Mesenchymal stem cell (in vitro differentiated cells and primary cell): ENCODE data around the gene MAB21L2.

Source experiments
- DNase-seq: peaks from one replicate; pipeline ENCODE4 v3.0.0-alpha.2; 2013
- H2AFZ ChIP-seq: one replicate; pipeline ENCODE4 v1.6.1; 2013; ENCODE audit warnings: low read depth, mild to moderate bottlenecking, control low read depth, inconsistent platforms, low read length, moderate library complexity
- H2AK5ac ChIP-seq: 2 replicates; pipeline ENCODE4 v1.6.1; 2013; ENCODE audit warnings: low read length, moderate library complexity, mild to moderate bottlenecking, inconsistent platforms; ENCODE audit not compliant: severe bottlenecking
- H2BK120ac ChIP-seq: one replicate; pipeline ENCODE4 v1.6.1; 2013; ENCODE audit warnings: low read depth, mild to moderate bottlenecking, inconsistent platforms, low read length, moderate library complexity
- H2BK12ac ChIP-seq, 2 experiments: one replicate each; pipeline ENCODE4 v1.6.1; 2013; ENCODE audit warnings: inconsistent platforms in 2 of 2, low read length in 2 of 2, mild to moderate bottlenecking in 2 of 2, moderate library complexity in 2 of 2, control low read depth in 1 of 2
- H2BK15ac ChIP-seq: one replicate; pipeline ENCODE4 v1.6.1; 2013; ENCODE audit warnings: mild to moderate bottlenecking, low read depth, inconsistent platforms; ENCODE audit not compliant: poor library complexity, severe bottlenecking
- H2BK5ac ChIP-seq: 2 replicates; pipeline ENCODE4 v1.6.1; 2013; ENCODE audit warnings: low read depth, mild to moderate bottlenecking, low read length, control low read depth, inconsistent platforms; ENCODE audit not compliant: poor library complexity, severe bottlenecking
- H3K14ac ChIP-seq, 2 experiments: one replicate each; pipeline ENCODE4 v1.6.1; 2013; ENCODE audit warnings: inconsistent platforms in 2 of 2, low read length in 2 of 2, control low read depth in 1 of 2, mild to moderate bottlenecking in 1 of 2, moderate library complexity in 1 of 2
- H3K18ac ChIP-seq, 2 experiments: one replicate each; pipeline ENCODE4 v1.6.1; 2013; ENCODE audit warnings: inconsistent platforms in 2 of 2, low read length in 2 of 2, control low read depth in 1 of 2, low read depth in 1 of 2, mild to moderate bottlenecking in 1 of 2
- H3K23ac ChIP-seq, 2 experiments: one replicate each; pipeline ENCODE4 v1.6.1; 2013; ENCODE audit warnings: inconsistent platforms in 2 of 2, low read length in 2 of 2, mild to moderate bottlenecking in 2 of 2, moderate library complexity in 2 of 2, control low read depth in 1 of 2
- H3K27ac ChIP-seq: 2 replicates; pipeline ENCODE4 v1.5.1; 2013; ENCODE audit warnings: mild to moderate bottlenecking, moderate library complexity, low read length, control low read depth, inconsistent platforms; ENCODE audit not compliant: poor library complexity, severe bottlenecking
- H3K27me3 ChIP-seq, 2 experiments: 2 replicates each; pipeline versions ENCODE4 v1.6.1 to v1.7.0; 2013; ENCODE audit warnings: low read length in 2 of 2, mild to moderate bottlenecking in 2 of 2, moderate library complexity in 2 of 2, control low read depth in 1 of 2, inconsistent platforms in 1 of 2; ENCODE audit not compliant: control insufficient read depth in 1 of 2, insufficient read depth in 1 of 2
- H3K36me3 ChIP-seq, 2 experiments: 2 replicates each; pipeline versions ENCODE4 v1.6.1 to v1.7.0; 2013; ENCODE audit warnings: low read length in 2 of 2, control low read depth in 1 of 2, inconsistent platforms in 1 of 2, low read depth in 1 of 2, mild to moderate bottlenecking in 1 of 2; ENCODE audit not compliant: insufficient read depth in 2 of 2, control insufficient read depth in 1 of 2
- H3K4ac ChIP-seq, 2 experiments: one replicate each; pipeline ENCODE4 v1.6.1; 2013; ENCODE audit warnings: inconsistent platforms in 2 of 2, low read length in 2 of 2, mild to moderate bottlenecking in 2 of 2, moderate library complexity in 2 of 2, control low read depth in 1 of 2, low read depth in 1 of 2
- H3K4me1 ChIP-seq: 2 replicates; pipeline ENCODE4 v1.6.1; 2013; ENCODE audit warnings: low read depth, low read length, control low read depth; ENCODE audit not compliant: control insufficient read depth, insufficient read depth
- H3K4me2 ChIP-seq: 2 replicates; pipeline ENCODE4 v1.6.1; 2013; ENCODE audit warnings: low read length, mild to moderate bottlenecking, inconsistent platforms; ENCODE audit not compliant: poor library complexity, severe bottlenecking
- H3K4me3 ChIP-seq, 2 experiments: 2 replicates each; pipeline versions ENCODE4 v1.5.1 to v1.7.0; 2013; ENCODE audit warnings: low read length in 2 of 2, mild to moderate bottlenecking in 2 of 2, control low read depth in 1 of 2, low read depth in 1 of 2; ENCODE audit not compliant: insufficient read depth in 1 of 2
- H3K79me1 ChIP-seq: replicated peaks from 2 replicates; pipeline ENCODE4 v1.6.1; 2013; ENCODE audit warnings: mild to moderate bottlenecking, control low read depth, low read length, inconsistent platforms; ENCODE audit not compliant: poor library complexity, severe bottlenecking
- H3K9ac ChIP-seq: 2 replicates; pipeline ENCODE4 v1.7.0; 2013; ENCODE audit warnings: mild to moderate bottlenecking, low read length, moderate library complexity
- H3K9me3 ChIP-seq: 2 replicates; pipeline ENCODE4 v1.7.0; 2013; ENCODE audit warnings: mild to moderate bottlenecking, low read length; ENCODE audit not compliant: control insufficient read depth
- H4K8ac ChIP-seq: one replicate; pipeline ENCODE4 v1.6.1; 2013; ENCODE audit warnings: inconsistent platforms, mild to moderate bottlenecking, low read length, moderate library complexity
- H4K91ac ChIP-seq: one replicate; pipeline ENCODE4 v1.6.1; 2013; ENCODE audit warnings: mild to moderate bottlenecking, low read length, inconsistent platforms
- WGBS: methylation state at CpG from one replicate; pipeline ENCODE4 v1.1.7; 2013; ENCODE audit warnings: mixed read lengths; 5-methylcytosine and 5-hydroxymethylcytosine counted together

MAB21L2 gene

GRCh38 chr4:150569384-150569987 is 12.5 kb upstream of the MAB21L2 start:
- peaks cover 7% of the 10 kb centered on the region for H3K9me3 ChIP-seq
- no peak overlapping the region for H3K4me2 ChIP-seq
- DNase-seq = no peak
- H3K23ac ChIP-seq = no peak overlapping the region
- H3K79me1 ChIP-seq = peaks cover 8% of the 10 kb centered on the region
- H2AFZ ChIP-seq = no peak overlapping the region
- H3K36me3 ChIP-seq = no peaks in the 10 kb centered on the region
- no peak overlapping the region for H4K91ac ChIP-seq
- no peak overlapping the region for H3K9ac ChIP-seq
- no peak overlapping the region for H2BK12ac ChIP-seq
- WGBS = 97% methylated on average over 4 of the region's 5 CpGs
- H2AK5ac ChIP-seq = no peak overlapping the region
- no peaks in the 10 kb centered on the region for H3K27me3 ChIP-seq
- no peak overlapping the region for H3K4ac ChIP-seq
- no peak overlapping the region for H2BK120ac ChIP-seq
- H3K4me3 ChIP-seq = no peak overlapping the region
- no peak overlapping the region for H2BK5ac ChIP-seq
- H3K4me1 ChIP-seq = peaks cover 2% of the 10 kb centered on the region
- no peak overlapping the region for H3K14ac ChIP-seq
- no peak overlapping the region for H4K8ac ChIP-seq
- no peak overlapping the region for H3K27ac ChIP-seq
- H3K18ac ChIP-seq = no peak overlapping the region
- no peak overlapping the region for H2BK15ac ChIP-seq

GRCh38 chr4:150569998-150570535 is 11.9 kb upstream of the MAB21L2 start:
- Histone ChIP-seq H3K79me1 (peaks cover 8% of the 10 kb centered on the region), H3K23ac (no peak overlapping the region), H4K91ac (no peak overlapping the region), H3K4ac (no peak overlapping the region), H3K18ac (no peak overlapping the region), H3K9ac (no peak overlapping the region), H4K8ac (no peak overlapping the region), H3K4me2 (no peak overlapping the region), H2BK12ac (no peak overlapping the region), H3K14ac (no peak overlapping the region), H2BK15ac (no peak overlapping the region), H3K4me1 (peaks cover 2% of the 10 kb centered on the region), H2BK5ac (no peak overlapping the region), H2BK120ac (no peak overlapping the region), H3K27me3 (no peaks in the 10 kb centered on the region), H3K27ac (no peak overlapping the region), H2AK5ac (no peak overlapping the region), H3K36me3 (no peaks in the 10 kb centered on the region), H3K9me3 (peaks cover 2% of the 10 kb centered on the region), H2AFZ (no peak overlapping the region), H3K4me3 (no peak overlapping the region)
- WGBS = 93% methylated on average over 4 of the region's 4 CpGs
- no peak for DNase-seq

- H4K91ac ChIP-seq = no peak overlapping the region
- H3K27ac ChIP-seq = no peak overlapping the region
- H2AK5ac ChIP-seq = no peak overlapping the region
- no peak overlapping the region for H3K23ac ChIP-seq
- no peak overlapping the region for H2BK12ac ChIP-seq
- H3K4me2 ChIP-seq = no peak overlapping the region
- no peak for DNase-seq
- H3K79me1 ChIP-seq = peaks cover 6% of the 10 kb centered on the region
- H3K9ac ChIP-seq = no peak overlapping the region
- no peak overlapping the region for H3K4me3 ChIP-seq
- H2BK120ac ChIP-seq = no peak overlapping the region
- H3K36me3 ChIP-seq = no peaks in the 10 kb centered on the region
- WGBS = no CpG with 5 or more reads among the region's 1 CpG
- H2BK5ac ChIP-seq = no peak overlapping the region
- H3K27me3 ChIP-seq = no peaks in the 10 kb centered on the region
- no peaks in the 10 kb centered on the region for H3K9me3 ChIP-seq
- H2AFZ ChIP-seq = no peak overlapping the region
- no peak overlapping the region for H2BK15ac ChIP-seq
- H3K4me1 ChIP-seq = peaks cover 2% of the 10 kb centered on the region
- no peak overlapping the region for H3K4ac ChIP-seq
- no peak overlapping the region for H4K8ac ChIP-seq
- H3K18ac ChIP-seq = no peak overlapping the region
- no peak overlapping the region for H3K14ac ChIP-seq
Measured at GRCh38 chr4:150570862-150571261, 11.1 kb upstream of the MAB21L2 start.

GRCh38 chr4:150572704-150573504 is 9.0 kb upstream of the MAB21L2 start:
- Histone ChIP-seq H3K9me3 (no peaks in the 10 kb centered on the region), H3K23ac (no peak overlapping the region), H3K4me1 (peaks cover 2% of the 10 kb centered on the region), H2BK5ac (no peak overlapping the region), H4K91ac (no peak overlapping the region), H3K14ac (no peak overlapping the region), H2BK120ac (no peak overlapping the region), H3K27ac (no peak overlapping the region), H3K27me3 (no peaks in the 10 kb centered on the region), H3K9ac (no peak overlapping the region), H2AK5ac (no peak overlapping the region), H3K18ac (no peak overlapping the region), H2BK15ac (no peak overlapping the region), H3K4me3 (no peak overlapping the region), H3K36me3 (no peaks in the 10 kb centered on the region), H2BK12ac (peak overlapping the region in 1 of 2 experiments; percentile 73), H3K4ac (no peak overlapping the region), H4K8ac (no peak overlapping the region), H2AFZ (no peak overlapping the region), H3K79me1 (peaks cover 6% of the 10 kb centered on the region), H3K4me2 (no peak overlapping the region)
- 50% methylated on average over 3 of the region's 5 CpGs for WGBS
- no peak for DNase-seq
